Stimulated activated CD8-positive, alpha-beta memory T cell treated with anti-CD3 and anti-CD28 coated beads, Interleukin-2, amount 100 ng/mL, for 48 hours (primary cell): Measurements from ENCODE around the gene SLC35E2B.
"Not testable (repeated sequence)": the region's sequence is repeated elsewhere in the genome, so short reads cannot be mapped to it uniquely, and the experiment has no call there.

Experiments
- DNase-seq, 2 donors: peaks; one replicate each; pipeline ENCODE4 v3.0.0-alpha.2; 2020; ENCODE audit warnings: low read depth in 2 of 2

SLC35E2B gene

DNA sequence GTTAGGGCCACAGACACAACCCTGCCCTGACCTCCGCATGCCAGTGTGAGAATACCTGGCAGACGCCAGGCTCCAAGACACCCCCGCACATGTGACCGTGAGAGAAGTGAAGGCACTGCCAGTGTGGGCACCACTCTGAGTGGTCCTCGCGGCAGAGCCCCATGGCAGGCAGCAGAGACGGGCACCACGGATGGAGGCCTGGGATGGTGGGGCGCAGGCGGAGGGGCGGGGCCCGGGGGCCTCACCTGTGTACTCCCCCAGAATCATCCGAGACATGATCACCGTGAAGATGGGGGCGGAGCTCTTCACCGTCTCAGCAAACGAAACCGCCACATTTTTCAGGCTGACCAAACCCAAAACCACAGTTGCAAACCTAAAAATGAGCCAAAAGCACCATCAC is 17.4 kb downstream of the SLC35E2B start:
- DNase-seq, result not testable (repeated sequence)

DNA sequence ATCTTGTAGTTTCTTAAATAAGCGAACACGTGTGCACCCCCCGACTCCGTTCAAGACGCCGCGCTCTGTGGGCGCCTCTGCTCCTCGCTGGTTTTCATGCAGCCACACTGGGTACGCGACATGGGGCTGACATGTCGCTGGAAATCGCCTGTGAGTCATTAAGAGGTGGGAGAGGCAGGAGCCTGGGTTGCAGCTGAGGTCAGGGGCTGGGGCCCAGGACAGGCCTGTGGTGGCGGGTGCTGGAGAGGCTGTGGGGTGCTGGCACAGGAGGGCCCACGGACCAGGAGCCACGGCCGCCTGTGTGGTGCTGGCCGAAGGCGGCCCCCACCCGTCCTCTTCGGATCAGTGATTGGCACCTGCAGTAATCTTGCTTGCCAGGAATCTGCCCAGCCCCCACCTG is 17.8 kb downstream of the SLC35E2B start:
- DNase-seq, result not testable (repeated sequence)

DNA sequence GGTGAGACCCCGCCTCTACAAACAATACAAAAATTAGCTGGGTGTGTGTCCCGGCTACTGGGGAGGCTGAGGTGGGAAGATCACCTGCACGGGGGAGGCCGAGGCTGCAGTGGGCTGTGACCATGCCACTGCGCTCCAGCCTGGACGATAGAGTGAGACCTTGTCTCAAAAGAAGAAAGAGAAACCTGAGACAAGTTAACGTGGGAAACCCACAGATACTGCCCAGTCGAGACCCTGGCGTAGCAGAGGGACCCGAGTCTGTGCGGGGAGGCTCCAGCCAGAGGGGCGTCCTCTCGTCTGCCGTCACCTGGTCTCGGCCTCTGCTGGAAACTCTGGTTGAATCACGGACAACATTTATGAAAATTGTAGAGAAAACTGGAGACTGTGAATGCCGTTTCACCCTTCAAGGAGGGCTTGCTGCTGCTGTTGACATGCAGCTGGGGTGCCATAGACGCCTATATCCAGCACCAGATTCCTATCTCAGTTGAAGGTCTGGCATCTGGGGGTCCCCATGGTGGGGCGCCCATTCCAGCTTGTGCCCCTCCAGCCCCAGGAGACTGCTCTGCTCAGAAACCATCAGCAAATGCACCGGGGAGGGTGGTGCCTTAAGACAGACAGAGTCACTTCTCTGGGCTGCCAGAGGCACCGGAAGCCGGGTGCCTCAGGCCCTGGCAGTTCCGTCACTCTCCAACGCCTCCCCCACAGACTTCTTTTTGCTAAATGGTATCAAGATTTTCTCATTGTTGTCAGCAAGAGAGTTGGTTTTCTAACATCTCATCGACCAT is 20.2 kb downstream of the SLC35E2B start:
- DNase-seq, result no peak

DNA sequence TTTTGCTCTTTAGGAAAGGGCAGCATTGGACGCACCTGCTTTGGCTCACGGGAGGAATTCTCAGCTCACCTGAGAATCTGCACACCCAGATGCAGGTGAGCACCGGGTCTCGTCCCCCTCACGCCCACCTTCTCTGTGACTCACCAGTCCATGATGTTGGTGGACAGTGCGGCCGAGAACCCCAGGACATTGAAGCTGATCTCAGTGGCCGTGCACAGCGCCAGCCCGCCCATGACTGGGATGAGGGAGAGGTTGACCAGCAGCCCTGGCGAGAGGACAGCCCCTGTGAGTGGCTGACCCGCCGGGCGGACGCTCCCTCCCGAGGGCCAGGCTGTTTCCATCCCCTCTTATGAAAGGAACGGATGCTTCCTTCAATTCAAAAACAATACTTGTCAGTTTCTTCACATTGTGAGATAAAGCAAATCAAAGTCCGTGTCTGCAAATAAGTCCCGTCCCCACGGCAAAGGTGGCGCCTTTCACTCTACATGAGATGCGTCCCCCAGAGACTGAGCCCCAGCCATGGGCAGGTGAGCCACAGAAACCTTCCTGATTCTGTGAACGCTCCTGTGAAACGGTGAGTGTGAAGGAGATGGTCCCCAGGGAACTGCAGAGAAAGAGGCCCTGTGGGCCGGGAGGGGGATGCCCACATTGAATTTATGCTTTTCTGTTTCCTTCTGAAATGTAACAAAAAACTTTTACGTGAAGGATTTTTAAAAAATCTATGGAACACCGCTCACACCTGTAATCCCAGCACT is 21.1 kb downstream of the SLC35E2B start:
- DNase-seq, result no peak

DNA sequence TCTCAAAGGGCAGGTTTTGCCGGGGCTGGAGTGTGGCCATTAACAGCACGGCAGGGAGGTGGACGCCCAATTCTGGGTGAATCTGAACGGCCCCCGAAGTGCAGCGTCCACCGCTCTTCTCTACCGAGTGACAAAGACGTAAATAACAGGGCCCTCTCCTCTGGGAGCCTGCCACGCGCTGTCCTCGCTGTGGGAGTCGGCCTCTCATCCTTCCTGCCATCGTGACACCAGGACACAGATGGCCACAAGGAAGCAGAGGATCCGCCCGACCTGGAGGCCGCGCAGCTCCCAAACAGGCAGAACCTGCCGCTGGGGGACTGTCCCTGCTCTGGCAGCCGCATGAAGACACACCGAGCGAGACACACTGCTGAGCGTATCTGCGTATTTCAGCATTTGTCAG is 21.7 kb downstream of the SLC35E2B start:
- no peak for DNase-seq

DNA sequence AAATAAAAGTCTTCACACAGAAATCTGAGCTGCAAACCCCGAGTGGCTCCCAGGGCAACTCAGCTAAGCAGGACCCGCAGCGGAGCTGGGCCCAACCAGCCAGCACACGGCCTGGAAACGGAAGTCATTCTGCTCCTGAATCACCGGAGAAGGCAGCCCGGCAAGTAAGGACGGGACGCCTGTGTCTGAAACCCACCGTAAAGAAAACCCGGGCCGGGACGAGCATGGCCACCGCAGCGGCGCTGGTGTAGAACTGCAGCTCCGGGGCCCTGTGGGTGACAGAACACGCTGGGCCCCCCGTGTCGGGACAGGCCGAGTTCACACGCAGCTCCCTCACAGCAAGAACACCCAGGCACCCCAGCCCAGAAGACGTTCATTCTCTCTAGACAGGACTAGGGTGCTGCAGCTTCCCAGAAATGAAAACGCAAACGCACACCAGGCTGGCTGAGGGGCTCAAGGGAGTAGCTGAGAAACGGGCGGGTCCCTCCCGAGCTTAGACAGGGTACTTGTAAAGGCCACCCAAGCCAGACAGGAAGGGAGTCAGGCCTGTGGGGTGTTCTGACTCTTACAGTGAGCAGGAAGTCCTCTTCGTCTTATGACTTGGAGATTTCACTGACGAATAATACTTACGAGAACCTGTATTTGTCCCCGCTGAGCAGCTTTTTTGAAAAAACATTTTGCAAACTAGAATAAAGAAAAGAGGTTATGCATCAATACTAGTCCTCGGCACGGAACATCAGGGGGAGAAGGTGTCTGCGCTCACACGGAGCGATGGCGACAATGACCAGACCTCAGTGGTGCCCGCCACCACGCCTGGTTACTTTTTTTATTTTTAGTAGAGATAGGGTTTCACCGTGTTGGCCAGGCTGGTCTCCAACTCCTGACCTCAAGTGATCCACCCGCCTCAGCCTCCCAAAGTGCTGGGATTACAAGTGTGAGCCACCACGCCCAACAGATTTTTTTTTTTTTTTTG is 22.8 kb downstream of the SLC35E2B start:
- DNase-seq, result no peak

DNA sequence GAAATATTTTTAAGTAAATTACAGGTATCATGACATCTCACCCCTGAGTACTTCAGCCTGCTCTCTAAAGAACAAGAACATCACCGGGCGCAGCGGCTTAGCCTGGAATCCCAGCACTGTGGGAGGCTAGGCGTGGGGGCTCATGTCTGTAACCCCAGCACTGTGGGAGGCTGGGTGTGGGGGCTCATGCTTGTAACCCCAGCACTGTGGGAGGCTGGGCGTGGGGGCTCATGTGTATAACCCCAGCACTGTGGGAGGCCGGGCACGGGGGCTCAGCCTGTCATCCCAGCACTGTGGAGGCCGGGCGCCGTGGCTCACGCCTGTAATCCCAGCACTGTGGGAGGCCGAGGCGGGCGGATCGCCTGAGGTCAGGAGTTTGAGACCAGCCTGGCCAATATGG is 26.1 kb downstream of the SLC35E2B start:
- no peak for DNase-seq

DNA sequence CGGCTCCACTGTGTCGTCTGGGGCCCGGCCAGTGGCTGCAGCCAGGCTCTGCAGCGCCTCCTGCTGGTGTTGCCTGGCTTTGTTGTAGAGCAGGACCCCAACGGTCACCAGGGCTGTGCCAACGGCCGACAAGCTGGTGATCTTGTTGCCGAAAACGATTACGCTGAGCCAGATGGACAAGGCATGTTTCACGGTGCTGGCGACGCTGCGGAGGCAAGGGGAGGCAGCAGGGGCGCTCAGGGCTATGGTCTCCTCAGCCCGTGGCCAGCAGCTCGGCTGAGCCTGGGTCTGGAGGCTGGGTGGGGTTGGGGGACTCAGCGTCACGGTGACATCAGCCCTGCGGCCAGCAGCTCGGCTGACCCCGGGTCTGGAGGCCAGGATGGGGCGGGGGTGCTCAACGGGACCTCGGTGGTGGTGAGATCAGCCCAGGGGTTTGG is 26.8 kb downstream of the SLC35E2B start:
- peak in 1 of 2 donors; percentile 44 for DNase-seq

DNA sequence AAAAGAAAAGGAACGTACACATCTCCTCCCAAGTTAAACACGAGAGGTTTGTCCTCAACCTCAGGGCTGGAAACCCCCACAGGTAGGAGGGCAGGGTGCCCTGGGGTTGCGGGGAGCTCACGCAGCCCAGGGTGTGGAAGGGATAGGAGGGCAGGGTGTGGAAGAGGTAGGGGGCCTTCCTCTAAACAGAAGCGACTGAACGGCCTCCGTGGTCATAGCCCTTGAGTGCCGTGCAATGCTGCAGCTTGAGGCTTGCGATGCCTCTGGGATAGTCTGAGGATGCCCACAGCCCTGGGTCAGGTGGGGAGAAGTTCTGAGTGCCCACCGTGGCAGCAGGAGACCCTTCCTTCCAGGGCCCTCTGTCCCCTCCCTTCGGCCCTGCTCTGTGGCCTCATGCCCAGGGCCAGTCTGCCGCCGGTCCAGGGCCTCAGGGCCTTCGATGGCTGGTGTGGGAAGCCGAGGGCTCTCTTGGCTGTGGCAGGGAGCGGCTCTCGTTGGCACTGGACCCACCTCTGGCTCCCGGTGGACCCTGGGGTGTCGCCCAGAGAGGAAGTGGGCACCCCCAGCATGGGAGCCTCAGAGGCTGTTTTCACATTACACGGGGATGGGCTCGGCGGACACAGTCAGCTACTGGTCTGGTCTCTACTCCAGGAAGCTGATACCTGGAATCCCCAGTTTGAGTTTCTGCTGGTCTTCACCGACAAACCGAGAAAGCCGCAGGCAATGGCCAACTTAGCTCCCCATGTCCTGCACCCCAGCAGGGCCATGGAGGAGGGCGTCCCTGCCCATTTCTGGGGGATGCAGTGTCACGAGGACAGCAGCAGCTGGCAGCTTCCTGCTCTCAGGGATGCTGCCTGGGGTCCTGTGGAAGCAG is 27.4 kb downstream of the SLC35E2B start:
- no peak for DNase-seq

DNA sequence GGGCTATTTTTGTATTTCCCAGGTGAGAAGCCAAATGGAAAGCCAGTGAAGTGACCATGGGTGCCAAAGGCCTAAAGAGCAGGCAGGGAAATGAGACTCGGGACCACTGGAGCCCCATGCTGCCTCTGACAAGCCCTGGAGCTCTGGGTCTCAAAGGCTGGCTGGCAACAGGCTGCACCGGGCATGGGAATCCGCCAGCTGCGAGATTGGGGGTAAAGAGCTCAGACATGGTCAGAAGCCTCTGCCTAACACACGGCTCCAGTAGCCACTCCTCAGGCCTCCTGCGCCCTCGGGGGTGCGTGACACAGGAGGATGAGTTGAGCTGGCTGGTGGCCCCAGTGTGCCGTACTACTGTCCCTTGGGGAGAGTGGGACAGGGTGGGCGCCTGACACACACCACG is 28.3 kb downstream of the SLC35E2B start:
- DNase-seq, result not testable (repeated sequence)

DNA sequence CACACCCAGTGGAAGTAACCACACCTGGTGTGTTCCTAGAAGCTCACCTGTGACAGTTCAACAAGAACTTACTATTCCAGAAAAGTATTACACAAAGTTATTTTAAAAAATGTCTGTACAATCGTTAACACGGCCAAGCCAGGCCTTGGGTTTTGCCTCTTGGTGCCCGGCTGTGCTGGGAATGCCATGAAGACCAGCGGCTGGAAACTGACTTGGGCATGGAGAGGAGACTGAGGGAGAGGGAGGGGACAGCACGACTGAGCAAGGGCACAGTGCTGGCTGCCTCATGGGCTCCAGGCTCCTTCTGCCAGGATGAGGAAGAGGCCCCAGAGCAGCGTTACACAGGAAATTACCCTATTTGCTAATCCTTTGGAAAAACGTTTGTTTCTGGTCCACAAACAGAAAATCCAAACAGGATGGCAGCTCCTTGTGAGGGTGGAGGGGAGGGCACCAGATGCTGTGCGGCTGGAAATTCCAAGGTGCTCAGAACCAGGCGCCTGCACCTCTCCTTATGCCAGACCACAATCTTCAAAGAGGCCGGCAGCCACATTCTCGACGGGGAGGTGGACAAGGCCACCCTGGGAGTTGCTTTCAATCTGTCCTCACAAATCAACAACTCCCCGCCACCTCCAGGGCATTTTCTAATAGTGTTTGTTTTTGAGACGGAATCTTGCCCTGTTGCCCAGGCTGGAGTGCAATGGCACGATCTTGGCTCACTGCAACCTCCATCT is 29.6 kb downstream of the SLC35E2B start:
- not testable (repeated sequence) for DNase-seq

DNA sequence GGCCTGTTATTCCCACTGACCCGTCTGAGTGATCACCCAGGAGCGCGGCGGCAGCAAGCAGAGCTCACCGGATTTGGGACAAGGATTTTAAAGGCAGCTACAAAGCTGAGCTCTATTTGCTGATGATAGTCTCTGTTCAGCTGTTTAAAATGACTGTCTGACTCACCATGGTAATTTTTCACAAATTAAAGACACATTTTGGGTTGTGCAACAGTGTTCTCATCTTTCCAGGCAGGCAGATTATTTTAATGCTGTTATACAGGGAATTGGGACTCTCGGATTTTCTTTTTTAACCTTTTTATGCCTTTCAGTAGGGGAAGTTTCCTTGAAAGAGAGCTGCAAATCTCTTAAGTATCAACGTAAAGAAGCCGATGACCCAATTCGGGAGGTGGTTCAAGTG is 30.2 kb downstream of the SLC35E2B start:
- DNase-seq, result not testable (repeated sequence)

DNA sequence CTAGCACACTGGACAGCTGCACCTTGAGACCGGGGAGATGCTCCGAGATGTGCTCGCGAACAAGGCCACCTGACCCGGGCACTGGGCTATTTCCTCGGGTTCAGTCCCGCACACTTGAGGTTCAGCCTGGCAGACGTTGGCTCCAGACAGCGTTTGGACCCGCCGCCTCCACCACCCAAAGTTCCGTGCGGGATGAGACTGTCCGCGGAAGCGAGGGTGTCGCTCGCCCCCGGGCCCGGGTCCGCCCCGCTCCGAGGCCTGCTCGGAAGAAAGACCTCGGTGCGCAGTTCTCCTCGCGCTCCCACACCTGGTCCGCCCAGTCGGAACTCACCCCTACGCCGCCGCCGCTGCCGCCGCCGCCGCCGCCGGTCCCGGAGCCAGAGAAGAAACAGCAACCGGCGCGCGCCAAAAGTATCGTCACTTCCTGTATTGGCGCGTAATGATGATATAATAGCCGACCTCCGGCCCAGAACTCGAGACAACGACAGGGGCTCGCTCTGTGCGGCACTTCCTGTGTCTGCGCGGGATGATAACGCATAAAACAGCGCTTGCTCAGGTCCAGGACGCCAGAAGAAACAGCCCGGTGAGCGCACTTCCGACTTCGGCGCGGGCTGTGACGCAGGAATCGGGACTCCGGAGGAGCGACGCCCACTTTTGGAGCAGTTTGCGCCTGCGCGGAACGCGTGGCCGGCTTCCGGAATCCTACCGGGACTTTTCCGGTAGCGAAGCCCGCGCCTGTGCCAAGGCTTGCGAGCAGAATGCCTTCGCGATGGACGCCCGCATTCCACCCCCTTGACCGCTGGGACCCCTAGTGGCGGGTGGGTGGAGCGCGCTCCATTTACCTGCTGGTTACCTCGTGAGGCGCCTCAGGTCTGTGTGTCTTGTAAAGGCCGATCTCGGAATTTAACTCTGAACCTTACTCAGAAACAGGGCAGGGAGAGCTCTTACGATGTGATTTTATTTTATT is 33.7 kb downstream of the SLC35E2B start, which contains the start of gene CDK11B:
Gene CDK11B (minus strand): TSS at position 422 of the 967 bp plus-strand sequence. CDS start 1,519 bp downstream, outside the sequence.
- peak; percentile 93 to 97 for DNase-seq

DNA sequence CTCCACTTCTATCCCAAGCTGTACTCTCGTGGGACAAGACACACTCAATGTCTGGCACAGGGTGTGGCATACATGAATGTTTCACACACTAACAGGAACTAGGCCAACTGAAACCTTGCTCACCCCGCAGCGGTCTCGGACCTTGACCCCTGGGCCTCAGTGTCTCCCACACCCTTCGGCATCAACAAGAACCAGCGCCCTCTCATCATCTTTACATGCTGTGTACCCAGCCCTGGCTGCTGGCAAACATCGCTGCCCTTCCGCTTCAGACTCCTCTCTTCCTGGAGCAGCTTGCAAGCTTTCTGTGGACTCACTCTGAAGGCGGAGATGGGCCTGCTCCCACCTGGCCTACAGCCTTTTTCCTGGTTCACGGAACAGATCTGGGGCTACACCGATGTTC is 44.3 kb downstream of the SLC35E2B start:
- DNase-seq, result not testable (repeated sequence)

DNA sequence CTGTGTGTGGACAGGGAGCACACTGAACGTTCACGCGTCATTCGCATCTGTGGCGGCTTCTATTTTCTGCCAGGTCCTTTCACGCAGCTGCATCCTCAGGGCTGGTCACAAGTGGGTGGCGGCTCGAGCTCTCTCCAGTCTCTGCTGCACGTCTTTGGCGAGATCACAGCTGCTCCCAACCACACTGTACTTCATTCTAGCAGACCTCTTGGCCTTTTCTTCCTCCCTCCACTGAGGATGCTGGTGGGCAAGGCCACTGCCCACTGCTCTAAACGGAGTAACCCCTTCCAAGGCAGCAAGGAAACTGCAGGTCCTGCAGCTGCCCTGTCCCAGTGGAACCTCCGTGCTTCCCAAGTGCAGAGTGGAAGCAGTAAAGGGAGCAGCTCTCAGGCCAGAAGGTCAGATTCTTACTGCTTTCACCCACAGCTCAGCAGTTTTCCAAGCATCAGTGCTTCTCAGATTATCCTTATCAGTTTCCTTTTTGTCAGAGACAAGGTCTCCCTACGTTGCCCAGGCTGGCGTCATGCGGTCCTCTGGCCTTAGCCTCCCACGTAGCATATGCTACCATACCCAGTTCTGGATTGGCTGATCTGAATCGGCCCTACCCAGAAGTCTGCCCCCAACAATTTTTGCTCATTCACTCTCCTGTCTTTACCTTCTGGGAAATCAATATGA is 44.9 kb downstream of the SLC35E2B start:
- not testable (repeated sequence) for DNase-seq

DNA sequence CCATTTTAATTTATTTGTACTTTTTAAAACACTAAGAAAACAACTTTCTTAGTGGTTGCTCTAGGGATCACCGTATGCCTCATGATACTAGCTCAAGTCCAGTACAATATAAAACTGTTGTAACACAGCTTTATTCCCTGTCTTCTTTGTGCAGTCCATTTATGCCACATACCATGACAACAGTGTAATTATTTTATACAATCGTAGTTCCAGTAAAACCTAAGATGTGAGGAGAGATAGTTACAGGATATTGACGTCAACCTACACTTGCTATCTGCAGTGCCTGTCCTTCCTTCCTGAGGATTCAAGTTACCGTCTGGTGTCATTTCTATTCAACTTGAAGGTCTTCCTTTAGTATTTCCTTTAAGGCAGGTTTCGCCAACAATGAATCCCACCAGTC is 46.3 kb downstream of the SLC35E2B start:
- DNase-seq, result not testable (repeated sequence)

DNA sequence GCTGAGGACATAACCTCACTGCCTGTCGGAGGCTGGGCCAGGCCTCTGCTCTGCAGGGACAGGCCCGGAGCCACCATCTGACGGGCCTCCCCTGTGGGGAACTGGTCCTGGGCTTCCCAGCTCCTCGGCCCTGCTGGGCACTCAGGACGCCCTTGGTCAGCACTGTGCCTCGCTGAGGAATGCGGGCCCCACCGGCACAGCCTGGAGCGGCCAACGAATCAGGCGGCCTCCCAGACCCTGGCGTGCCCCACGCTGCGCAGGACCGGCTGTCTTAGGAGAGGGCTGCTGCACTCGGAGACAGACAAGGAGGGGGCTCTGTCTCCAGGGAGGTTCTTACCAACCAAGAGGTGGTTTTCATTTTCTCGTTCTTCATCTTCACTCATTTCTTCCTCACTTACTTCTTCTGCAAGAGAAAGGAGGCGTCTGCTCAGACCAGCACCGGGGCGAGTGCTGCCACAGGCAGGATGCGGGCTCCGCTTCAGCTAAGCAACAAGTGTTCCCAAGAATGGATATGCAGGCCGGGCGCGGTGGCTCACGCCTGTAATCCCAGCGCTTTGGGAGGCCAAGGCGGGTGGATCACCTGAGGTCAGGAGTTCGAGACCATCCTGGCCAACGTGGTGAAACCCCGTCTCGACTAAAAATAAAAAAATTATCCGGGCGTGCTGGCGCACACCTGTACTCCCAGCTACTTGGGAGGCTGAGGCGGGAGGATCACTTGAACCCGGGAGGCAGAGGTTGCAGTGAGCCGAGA is 51.7 kb downstream of the SLC35E2B start:
- not testable (repeated sequence) for DNase-seq
